CD1c-positive myeloid dendritic cell (primary cell): ENCODE measurements around the gene ZFY.

Experiments used
- DNase-seq: peaks from one replicate; pipeline ENCODE4 v3.0.0-alpha.2; 2016; ENCODE audit errors: extremely low spot score

Gene ZFY

DNA sequence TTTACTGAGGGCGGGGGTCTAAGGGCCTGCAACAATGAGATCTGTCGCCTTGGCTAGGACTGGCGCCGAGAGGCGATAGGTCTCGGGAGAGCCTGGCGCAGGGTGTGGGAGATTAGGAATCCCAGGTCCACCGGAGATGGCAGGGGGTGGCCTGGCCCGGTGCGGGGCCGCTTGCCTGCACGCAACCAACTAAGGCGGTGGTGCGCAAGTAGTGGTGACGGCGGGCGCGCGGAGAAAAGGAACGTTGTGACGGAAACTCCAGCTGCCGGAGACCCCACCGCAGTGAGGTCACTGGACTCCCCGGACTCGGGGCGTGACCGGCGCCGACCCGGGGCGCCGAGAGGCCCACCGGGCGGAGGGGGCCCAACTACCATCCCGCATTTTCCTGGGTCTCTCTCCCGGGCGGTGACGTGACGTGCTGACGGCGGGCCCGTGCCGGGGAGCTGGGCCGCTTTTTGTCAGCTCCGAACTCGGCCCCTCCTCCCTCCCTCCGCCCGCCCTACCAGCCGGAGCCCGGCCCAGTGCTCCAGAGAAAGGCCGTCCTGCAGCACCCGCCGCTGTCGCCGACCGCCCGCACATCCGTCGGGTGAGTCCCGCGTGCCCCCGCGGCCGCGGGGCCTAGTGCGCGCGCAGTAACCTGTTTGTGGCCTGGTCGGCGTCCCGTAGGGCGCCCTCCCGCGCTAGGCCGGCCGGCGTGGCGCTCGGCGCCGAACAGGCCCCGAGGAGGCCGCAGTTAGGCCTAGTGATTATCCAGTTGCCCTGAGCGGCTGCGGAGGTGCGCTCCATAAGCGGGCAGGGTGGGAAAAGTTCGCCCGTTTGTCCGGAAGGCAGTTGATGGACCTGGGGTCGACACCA lies at the start of gene ZFY:
ZFY (plus strand) TSS at position 521 of the 855 bp plus-strand sequence. CDS start 18,556 bp downstream, outside the sequence.
- peak; percentile 68 for DNase-seq

DNA sequence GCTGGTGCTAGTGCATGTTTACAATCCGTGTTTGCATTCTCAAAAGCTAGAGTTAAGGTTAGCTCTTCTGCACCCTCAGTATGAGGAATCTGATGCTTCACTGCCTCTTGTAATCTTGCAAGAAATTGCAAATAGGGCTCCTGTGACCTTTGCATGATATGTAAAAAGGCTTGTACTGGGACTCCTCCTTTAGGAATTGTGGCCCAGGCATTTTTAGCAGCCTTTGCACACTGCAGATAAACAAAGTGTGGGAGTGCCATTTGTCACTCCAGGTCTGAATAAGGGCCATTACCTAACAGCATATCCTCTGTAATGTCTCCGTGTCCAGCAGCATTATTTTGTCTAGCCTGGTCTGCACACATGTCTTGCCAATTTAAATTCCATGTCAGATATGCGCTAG lies 49.3 kb upstream of the ZFY start:
- DNase-seq = no peak

DNA sequence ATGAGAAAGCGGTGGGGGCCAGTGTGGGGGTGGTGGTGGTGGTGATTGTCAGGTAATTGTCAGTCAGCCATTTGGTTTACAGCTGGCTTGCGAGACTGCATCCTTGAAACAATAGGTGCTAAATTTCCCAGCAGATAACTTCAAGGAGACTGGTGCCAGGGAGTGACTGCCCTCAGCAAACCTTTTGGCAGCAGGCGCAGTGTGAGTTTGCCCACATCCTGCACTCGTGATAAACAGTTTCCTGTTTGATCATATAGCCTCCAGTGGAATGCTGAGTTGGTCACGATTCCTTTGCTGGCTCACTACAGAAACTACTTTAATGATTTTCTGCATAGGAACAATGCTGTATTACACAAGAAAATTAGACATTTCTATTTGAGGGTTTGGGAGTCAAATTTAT lies 47.8 kb upstream of the ZFY start:
- no peak for DNase-seq

DNA sequence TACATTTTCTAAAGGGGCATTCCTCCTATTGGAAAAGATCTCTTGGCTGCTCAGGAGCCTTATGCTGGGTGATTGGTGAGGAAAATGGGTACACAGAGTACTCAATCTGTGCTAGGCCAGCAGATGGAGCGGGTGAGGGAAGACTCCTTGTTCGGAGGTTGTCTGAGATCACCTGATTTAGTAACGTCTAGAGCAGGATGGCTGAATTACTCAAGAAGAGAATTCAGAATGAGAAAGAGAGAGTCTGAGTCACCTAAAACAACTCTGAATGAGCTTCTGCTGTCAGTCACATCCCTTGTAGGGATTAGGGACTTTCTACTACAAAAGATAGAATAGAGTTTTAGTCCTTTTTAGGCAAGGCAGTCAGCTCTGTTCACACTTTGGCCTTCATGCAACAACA lies 47.2 kb upstream of the ZFY start:
- no peak for DNase-seq

DNA sequence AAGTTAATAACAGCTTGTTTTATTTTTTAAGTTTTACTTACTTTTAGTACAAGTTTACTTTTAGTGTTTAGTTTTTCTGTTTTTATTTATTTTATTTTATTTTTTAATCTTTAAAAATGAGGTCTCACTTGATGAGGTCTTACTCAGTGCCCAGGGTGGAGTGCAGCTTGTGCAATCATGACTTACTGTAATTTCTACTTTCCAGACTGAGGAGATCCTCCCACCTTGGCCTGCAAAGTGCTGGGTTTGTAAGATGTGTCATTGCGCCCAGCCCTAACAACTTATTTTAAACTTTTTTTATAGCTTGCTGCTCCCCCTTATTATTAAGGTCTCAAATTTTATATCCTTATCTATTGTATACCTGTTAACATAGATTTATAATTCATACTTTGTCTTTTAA lies 41.7 kb upstream of the ZFY start:
- no peak for DNase-seq

DNA sequence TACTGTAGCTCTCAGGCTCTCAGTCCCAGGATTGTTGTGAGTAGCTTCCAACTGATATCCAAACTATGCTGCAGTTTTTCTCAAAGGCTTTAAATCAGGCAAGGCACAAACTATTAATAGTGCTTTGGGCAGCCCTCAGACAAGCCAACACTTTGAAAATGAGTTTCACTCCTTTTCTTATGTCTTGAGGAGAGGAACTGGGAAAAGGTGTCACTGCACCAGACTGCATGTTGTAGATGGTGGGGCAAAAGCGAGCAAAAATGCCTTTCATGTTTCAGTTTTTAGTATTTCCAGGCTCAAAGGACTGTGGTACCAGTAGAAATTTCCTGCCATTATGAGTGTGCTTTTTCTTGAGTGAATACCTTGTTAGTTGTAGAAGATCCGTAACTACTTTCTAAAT lies 39.1 kb upstream of the ZFY start:
- no peak for DNase-seq

DNA sequence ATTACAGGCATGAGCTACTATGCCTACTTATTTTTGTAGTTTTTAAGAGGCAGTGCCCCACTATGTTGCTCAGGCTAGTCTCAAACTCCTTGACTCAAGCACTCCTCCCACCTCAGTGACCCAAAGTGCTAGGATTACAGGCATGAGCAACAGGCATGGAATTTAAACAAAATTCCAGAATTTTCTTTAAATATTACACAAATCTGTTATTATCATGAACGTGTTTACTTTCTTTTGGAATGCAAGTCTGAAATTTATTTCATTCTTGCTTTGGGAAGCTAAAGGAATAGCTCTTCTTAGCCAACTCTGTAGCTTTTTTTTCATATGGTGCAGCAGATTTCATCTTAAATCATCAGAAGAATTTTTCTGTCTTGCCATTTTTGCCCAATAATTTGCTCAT lies 27.8 kb upstream of the ZFY start:
- no peak for DNase-seq

DNA sequence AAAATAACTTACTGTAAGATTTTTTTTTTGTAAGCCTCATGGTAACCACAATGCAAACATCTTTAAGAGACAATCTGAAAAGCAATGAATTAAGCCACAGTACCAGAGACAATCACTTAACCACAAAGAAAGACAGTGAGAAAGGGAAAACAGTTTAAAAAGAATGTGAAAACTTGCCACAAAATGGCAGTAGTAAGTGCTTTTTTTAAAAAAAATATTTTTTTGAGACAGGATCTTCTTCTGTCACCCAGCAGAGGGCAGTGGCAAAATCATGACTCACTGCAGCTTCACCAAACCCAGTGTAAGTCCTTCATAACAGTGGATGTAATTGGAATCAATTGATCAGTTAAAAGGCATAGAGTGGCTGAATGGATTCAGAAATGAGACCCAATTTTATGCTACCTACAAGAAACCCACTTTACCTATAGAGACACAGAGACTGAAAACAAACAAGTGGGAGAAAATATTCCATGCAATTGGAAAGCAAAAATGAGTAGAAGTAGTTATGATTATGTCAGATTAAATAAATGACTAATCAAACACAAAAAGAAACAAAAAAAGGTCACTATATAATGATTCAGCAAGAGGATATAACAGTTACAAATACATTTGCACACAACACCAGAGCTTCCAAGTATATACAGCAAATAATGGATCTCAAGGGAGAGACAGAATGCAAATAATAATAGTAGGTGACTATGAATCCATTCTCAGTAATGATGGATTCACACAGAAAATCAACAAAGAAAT lies 21.9 kb upstream of the ZFY start:
- DNase-seq = peak; percentile 46

DNA sequence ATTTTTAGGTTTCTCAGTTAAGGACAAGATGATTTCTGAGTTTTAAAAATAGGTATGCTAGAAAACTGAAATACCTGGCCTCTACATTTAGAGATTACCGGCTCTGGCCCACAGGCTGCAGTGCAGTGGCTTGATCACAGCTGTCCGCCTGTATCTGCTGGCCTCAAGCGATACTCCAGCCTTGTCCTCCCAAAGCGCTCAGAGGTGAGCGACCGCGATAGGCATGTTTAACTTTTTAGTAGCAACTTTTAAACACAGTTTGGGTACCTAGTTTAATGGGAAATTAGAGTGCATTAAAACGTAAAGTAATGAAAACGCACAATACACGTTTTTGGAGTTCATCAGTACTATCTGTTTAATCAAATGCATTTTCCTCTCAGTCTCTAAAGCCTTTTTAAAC lies 1.1 kb upstream of the ZFY start:
- no peak for DNase-seq

DNA sequence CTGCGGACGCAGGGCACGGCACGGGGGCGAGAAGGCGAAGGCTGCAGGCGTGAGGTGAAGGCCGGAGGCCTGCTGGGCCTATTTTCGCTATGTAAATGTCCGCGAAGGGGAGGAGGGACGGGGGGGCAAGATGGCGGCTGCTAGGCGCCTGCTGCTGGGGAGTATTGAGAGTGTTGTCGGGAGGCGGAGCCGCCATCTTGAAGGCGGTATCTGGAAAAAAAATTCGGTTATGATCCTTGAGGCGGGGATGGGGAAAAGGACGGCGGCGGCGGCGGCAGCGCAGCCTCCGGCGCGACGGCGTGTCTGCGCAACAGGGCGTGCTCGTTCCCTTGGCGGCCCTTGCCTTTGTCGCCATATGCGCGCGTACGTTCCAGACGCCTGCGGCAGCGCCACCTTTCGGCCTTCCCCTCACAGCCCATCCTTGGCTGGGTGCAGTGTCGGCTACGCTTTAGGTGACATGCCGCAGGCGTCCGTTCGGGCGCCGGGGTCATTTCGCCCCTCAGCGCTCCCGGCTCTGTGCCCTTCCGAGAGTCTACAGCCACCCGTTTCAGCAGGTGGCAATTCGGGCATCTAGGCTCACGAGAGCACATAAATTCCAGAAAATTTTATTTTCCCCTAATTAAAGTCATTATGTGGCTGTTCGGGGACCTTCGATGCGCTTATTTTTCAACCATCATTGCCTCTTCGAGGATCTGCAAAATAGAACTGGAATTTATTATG lies 695 bp downstream of the ZFY start:
- peak; percentile 91 for DNase-seq

DNA sequence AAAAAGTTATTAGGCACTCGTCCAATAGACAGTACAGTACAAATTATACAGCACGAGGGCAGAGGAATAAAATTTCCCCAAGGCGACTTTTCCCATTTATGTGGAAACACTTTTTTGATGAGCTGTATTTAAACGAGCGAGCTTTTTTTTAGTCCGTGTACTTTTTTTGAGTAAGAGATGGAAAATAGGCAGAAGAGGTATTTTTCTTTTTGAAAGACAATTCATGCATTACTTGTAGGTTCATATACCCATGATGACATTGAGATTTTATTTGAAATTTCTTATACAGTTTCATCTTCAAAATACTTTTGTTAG lies 1.2 kb downstream of the ZFY start:
- DNase-seq = no peak

DNA sequence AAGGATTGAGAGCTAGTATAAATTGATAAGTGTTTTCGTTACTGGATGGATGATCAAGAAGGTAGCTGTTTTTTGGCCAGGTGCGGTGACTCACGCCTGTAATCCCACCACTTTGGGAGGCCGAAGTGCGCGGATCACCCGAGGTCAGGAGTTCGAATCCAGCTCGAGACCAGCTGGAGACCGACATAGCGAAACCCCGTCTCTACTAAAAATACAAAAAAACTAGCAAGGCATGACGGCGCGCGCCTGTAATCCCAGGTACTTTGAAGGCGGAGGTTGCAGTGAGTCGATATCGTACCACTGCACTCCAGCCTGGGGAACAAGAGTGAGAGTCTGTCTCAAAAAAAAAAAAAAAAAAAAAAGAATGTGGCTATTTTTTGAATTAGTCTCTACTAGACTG lies 2.0 kb downstream of the ZFY start:
- DNase-seq = no peak

DNA sequence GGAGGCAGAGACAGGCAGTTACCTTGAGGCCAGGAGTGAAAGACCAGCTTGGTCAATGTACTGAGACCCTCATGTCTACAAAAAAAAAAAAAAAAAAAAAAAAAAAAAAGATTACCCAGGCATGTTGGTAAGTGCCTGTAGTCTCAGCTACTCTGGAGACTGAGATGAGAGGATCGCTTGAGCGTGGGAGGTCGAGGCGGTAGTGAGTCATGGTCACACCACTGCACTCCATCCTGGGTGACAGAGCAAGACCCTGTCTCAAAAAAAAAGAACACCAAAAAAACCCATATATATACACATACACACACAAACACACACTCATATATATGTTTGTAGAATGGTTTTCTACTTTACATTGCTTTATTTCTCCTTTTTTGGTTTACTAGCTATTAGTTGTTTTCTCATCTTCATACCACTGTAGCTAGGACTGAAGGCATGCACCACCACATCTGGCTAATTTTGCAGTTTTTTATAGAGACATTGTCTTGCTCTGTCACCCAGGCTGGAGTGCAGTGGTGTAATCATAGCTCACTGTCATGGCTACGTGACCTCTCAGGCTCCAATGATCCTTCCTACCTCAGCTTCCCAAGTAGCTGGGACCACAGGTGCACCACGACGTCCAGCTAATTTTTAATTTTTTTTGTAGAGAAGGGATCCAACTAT lies 14.5 kb downstream of the ZFY start:
- no peak for DNase-seq

DNA sequence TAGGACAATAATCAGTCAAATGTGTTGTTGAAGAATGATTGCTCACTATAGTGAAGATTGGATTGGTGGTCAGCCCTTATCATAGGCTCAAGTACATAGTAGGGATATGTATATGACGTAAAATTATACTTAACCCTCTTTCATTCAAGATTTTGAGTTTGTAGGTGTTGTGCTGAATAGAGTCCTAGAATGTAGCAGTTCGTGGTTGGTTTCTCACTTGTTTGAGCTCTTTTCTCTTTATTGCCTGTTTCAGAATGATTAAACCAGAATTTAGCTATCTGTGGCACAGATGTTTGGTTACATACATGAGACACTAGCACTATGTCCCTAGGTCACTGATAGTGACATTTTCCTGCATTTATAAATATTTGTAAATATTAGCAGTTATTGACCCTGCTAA lies 15.5 kb downstream of the ZFY start:
- DNase-seq = no peak

DNA sequence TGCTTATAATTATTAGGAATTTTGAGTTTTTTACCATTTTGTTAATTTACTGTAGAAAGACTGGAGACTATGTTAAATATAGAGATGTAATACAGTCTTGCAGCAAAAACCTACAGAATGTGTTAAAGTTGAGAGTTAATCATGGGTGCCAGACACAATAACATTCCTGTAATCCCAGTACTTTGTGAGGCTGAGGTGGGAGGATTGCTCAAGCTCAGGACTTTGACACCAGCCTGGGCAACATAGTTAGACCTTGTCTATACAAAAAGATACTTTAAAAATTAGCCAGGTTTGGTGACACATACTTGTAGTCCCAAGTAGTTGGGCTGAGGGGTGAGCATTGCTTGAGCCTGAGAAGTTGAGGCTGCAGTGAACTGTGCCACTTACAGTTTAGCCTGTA lies 17.7 kb downstream of the ZFY start:
- no peak for DNase-seq

DNA sequence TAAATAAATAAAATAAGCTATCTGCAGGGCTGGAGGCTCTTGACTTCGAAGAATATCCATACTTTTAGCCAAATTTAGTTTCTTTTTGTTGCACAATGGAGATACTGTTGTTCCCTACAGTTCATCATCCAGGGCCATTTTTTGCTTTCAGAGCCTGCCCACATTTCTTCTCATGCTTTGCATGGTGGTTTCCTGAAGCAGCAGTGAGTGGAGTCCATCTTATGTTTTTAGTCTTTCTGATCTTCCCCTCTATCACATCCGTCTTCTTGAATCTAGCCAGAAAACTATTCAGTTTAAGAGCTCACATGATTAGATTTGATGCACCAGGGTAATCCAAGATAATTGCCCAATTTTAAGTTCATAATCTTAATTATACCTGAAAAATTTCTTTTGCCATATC lies 19.6 kb downstream of the ZFY start:
- DNase-seq = no peak

DNA sequence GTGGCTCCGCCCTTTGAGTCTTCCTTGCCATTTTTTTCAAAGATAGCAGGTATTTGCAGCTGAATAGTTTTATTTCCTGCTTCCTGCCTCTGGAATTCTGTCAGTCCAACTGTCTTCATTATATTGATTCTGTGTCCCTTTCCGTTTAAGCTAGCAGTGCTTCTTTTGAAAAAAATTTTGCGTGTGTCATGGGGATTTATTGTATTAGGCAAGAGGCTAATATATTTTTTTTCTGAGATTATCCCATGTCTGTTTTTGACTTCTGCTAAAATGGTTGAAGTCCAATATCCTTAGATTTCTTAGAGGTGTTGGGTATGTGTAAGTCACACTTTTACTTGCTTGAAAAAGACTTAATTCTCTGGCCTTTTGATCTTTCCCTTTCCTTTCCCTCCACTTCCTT lies 20.4 kb downstream of the ZFY start:
- no peak for DNase-seq

DNA sequence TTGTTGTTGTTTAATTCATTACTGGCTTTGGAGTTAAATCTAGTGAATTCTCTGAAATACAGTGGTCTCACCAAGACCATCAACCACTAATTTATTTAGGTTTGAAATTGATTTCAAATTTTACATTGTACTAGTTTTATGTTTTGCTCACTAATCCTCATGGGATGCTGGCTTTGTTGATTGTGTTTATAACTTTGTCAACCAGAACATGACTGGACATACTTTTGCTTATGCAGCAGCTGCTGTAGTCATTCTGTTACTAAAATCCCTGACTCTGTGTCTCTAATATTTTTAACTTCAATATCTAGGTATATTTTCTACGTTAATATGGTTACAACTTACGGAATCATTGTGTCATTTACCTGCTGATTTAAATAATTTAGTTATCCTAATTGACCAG lies 26.9 kb downstream of the ZFY start:
- no peak for DNase-seq

DNA sequence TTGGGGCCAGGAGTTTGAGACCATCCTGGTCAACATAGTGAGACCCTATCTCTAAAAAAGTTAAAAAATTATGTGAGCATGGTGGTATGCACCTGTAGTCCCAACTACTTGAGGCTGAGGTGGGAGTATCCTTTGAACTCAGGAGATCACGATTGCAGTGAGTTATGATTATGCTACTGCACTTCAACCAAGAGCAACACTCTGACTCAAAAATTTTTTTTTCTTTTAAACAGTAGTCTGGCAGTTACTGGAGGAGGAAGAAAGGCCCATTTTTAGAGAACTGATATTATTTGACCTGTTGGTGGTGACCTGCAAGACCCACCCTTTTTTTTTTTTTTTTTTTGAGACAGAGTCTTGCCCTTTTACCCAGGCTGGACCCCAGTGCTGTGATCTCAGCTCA lies 29.6 kb downstream of the ZFY start:
- peak; percentile 19 for DNase-seq

DNA sequence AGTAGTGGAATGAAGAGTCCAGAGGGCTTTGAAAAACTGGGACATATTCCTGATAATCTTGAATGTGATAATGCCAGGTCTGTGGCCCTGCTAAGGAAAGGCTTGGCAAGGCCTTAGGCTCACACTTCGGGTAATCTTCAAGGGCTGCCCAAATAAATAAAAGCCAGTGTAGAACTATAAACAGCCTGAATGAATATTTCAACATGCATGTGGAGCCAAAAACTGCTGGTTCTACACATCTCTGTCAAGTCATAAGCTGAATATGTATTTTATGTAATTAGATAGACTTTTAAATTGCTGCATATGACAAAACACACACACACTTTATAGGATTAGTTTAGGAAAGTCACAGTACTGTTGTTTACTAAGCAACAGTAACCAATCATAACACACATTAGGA lies 30.4 kb downstream of the ZFY start:
- no peak for DNase-seq

DNA sequence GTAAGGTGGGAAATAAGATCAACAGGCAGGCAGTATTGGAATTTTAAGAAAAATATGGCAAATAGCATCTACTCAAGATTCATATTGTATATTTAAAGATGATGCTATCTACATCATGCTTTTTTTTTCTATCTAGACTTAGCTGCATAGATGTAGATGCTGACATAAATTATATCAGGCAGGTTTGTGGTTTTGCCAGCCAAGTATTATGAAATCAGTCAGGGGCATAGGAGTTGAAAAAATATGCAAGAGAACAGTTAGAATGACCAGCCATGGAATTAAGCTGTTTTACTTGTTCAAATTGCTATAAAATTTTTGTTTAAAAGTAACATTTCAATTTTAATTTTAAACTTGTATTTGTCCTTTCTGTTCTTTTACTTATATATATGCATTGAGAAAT lies 34.4 kb downstream of the ZFY start:
- DNase-seq = no peak

DNA sequence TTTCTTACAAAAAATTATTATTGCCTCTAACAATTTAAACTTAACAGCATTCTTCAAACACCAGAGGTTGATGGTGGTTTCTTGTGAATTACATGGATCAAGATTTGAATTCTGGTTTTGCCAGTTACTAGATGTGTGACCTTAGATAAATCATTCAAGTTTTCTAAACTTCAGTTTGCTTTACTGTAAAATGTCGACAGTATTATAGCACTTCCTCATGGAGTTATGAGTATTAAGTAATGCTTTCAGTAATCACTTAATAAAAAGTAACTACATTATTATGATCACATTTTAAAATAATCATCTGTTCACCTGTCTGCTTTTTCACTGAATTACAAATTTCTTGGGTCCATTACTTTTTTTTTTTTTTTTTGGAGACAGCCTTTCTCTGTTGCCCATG lies 37.5 kb downstream of the ZFY start:
- DNase-seq = peak; percentile 16
